Cardiac muscle cell (in vitro differentiated cells and primary cell): ENCODE measurements around the gene MGMT. TPM values are rescaled to one million over a fixed set of nuclear protein-coding genes. Genes with fewer than 3 reads are reported as not detected.

Experiments
- DNase-seq, 2 donors: peaks; one replicate each; pipeline versions ENCODE4 v3.0.0 to v3.0.0-alpha.2; 2010 to 2017; ENCODE audit warnings: low read depth in 1 of 2, low spot score in 1 of 2
- H3K27ac ChIP-seq: fragments of 200-600 bp; sonication (generic); 2 replicates; pipeline ENCODE4 v1.5.1; 2016
- H3K27me3 ChIP-seq: fragments of 200-600 bp; sonication (generic); 2 replicates; pipeline ENCODE4 v1.6.0; 2016; ENCODE audit warnings: control low read depth
- H3K36me3 ChIP-seq: fragments of 200-600 bp; sonication (generic); 2 replicates; pipeline ENCODE4 v1.5.1; 2016; ENCODE audit warnings: control low read depth
- H3K4me1 ChIP-seq: fragments of 200-600 bp; sonication (generic); 2 replicates; pipeline ENCODE4 v1.8.1; 2017; ENCODE audit warnings: low read depth, mild to moderate bottlenecking, mixed run types
- H3K4me3 ChIP-seq: fragments of 200-600 bp; sonication (generic); 2 replicates; pipeline ENCODE4 v1.5.1; 2016; ENCODE audit warnings: mild to moderate bottlenecking
- H3K9me3 ChIP-seq: fragments of 200-600 bp; sonication (generic); 2 replicates; pipeline ENCODE4 v1.5.1; 2017; ENCODE audit warnings: low read depth, mild to moderate bottlenecking, control low read depth
- CTCF ChIP-seq: IDR thresholded peaks from 2 replicates; pipeline ENCODE4 v1.5.1; 2012; ENCODE audit warnings: low read depth, mild to moderate bottlenecking, low read length
- polyA plus RNA-seq: library from polyadenylated mRNA; unstranded; fragments of >200 nt; fragmentation: Nextera tagmentation; extraction: Ambion mirVana; gene quantifications from 2 replicates; pipeline ENCODE4 v1.2.1, GENCODE V29; 2016
- total RNA-seq: library from RNA; depleted of rRNA; stranded (reverse); fragments of >200 nt; gene quantifications from 2 replicates; pipeline ENCODE4 v1.2.3, GENCODE V29; 2016

The MGMT gene
- total and polyA plus RNA-seq, 2 experiments from 2014 or later, result 21.8 to 28.0 TPM

GRCh38 chr10:129800796-129801340 lies 333.8 kb downstream of the MGMT start:
- TF ChIP-seq CTCF, result no peak
- DNase-seq, result no peak
- no peaks in the 10 kb centered on the region for H3K27me3 ChIP-seq

GRCh38 chr10:129807211-129807610 lies 340.2 kb downstream of the MGMT start:
- no peak for DNase-seq
- no peak overlapping the region for H3K27ac ChIP-seq
- no peaks in the 10 kb centered on the region for H3K4me1 ChIP-seq
- H3K36me3 ChIP-seq, result no peaks in the 10 kb centered on the region
- H3K4me3 ChIP-seq, result no peak overlapping the region
- no peaks in the 10 kb centered on the region for H3K9me3 ChIP-seq
- no peaks in the 10 kb centered on the region for H3K27me3 ChIP-seq
- TF ChIP-seq CTCF, result no peak

More at GRCh38 chr10:129800796-129801340, 333.8 kb downstream of the MGMT start:
- Histone ChIP-seq H3K27ac (no peak overlapping the region), H3K9me3 (no peaks in the 10 kb centered on the region), H3K36me3 (no peaks in the 10 kb centered on the region), H3K4me1 (no peaks in the 10 kb centered on the region), H3K4me3 (no peak overlapping the region)

GRCh38 chr10:129808092-129808983 lies 341.3 kb downstream of the MGMT start:
- DNase-seq, result no peak

GRCh38 chr10:129809431-129809830 lies 342.4 kb downstream of the MGMT start:
- Histone ChIP-seq H3K4me1 (no peaks in the 10 kb centered on the region), H3K4me3 (no peak overlapping the region), H3K36me3 (no peaks in the 10 kb centered on the region), H3K9me3 (no peaks in the 10 kb centered on the region), H3K27ac (no peak overlapping the region), H3K27me3 (no peaks in the 10 kb centered on the region)
- TF ChIP-seq CTCF, result no peak
- no peak for DNase-seq

More at GRCh38 chr10:129808092-129808983, 341.3 kb downstream of the MGMT start:
- Histone ChIP-seq H3K27me3 (no peaks in the 10 kb centered on the region), H3K4me3 (no peak overlapping the region), H3K36me3 (no peaks in the 10 kb centered on the region), H3K4me1 (no peaks in the 10 kb centered on the region), H3K27ac (no peak overlapping the region), H3K9me3 (no peaks in the 10 kb centered on the region)
- TF ChIP-seq CTCF, result no peak

GRCh38 chr10:129809841-129810240 lies 342.8 kb downstream of the MGMT start:
- H3K4me3 ChIP-seq, result no peak overlapping the region
- H3K9me3 ChIP-seq, result no peaks in the 10 kb centered on the region
- no peak overlapping the region for H3K27ac ChIP-seq
- H3K27me3 ChIP-seq, result no peaks in the 10 kb centered on the region
- TF ChIP-seq CTCF, result no peak
- no peaks in the 10 kb centered on the region for H3K36me3 ChIP-seq
- DNase-seq, result no peak
- H3K4me1 ChIP-seq, result no peaks in the 10 kb centered on the region
